Activated gamma-delta T cell (primary cell): ENCODE data around the gene IDI2.

Experiments
- DNase-seq: peaks from one replicate; lab custom pipeline; 2025; lab: John Stamatoyannopoulos, UW

Gene IDI2

GRCh38 chr10:1007583-1007982 is 18.1 kb downstream of the IDI2 start:
- DNase-seq, result no peak

DNA sequence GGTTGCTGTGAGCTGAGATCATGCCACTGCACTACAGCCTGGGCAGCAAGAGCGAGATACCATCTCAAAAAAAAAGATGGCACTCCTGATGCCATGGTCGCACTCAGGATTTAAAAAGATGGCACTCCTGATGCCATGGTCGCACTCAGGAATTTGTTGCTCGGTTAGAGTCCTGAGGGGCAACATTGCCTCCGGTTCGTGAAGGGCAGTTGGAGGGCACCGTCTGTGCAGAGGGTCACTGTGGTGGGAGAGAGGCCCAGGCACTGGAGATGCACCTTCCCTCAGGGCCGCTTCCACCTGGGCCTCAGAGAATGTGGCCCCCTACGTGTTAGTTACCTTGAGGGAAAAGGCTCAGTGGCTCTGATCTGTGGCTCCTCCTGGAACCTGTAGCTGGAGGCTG is 19.1 kb downstream of the IDI2 start:
- DNase-seq, result no peak

- DNase-seq, result no peak
Measured at GRCh38 chr10:1003884-1004670, 21.6 kb downstream of the IDI2 start.

DNA sequence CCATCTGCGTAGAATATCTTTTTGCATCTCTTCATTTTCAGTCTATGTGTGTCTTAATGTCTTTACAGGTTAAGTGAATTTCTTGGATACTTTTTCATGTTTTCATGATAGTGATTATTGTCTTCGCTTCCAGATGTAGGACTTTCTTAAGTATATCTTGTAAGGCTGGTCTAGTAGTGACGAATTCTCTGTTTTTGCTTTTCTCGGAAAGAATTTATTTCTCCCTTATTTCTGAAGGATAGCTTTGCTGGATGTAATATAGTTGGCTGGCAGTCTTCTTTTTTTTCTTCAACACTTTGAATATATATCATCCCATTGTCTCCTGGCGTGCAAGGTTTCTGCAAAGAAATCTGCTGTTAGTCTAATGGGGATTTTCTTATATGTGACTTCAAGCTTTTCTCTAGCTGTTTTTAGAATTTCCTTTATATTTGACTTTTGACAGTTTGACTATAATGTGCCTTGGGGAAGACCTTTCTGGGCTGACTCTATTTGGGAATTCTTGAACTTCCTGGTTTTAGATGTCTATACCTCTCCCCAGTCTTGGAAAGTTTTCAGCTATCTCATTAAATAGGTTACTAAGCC is 23.1 kb downstream of the IDI2 start:
- DNase-seq, result no peak

DNA sequence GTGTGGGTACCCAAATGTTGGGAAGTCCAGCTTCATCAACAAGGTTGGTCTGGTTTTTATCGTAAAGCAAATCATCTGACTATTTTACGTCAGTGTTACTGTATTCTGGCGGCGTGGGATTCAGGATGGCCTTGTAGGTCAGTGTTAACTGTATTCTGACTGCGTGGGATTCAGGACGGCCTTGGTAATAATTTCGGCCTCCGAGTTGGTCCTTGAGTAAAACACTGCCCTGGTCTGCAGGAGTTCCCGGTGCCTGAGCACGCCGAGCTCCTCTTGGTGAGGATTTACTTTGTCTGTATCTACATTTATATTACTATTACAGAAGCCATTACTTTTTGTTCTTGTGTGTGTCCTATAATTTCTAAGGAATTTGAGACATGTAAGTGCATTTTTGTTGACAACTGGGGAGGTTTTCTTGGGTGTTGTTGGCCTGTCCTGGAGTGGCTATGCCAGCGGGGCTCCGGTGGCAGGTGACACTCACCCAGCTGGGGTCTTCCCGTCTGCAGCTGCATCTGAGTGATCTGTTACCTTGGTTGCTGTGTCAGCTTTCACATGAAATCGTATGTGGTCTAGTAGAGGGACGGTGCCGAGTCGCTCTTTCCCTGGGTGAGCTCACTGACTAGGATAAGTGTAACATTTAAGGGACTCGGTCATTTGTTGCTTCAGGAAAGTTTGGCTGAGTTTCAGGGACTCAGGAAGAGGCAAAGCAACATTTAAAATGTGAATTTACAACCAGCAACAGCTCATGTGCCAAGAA is 28.2 kb downstream of the IDI2 start:
- no peak for DNase-seq

GRCh38 chr10:996031-996430 is 29.6 kb downstream of the IDI2 start:
- DNase-seq, result no peak

- DNase-seq, result no peak
Measured at GRCh38 chr10:995559-995926, 30.1 kb downstream of the IDI2 start.

DNA sequence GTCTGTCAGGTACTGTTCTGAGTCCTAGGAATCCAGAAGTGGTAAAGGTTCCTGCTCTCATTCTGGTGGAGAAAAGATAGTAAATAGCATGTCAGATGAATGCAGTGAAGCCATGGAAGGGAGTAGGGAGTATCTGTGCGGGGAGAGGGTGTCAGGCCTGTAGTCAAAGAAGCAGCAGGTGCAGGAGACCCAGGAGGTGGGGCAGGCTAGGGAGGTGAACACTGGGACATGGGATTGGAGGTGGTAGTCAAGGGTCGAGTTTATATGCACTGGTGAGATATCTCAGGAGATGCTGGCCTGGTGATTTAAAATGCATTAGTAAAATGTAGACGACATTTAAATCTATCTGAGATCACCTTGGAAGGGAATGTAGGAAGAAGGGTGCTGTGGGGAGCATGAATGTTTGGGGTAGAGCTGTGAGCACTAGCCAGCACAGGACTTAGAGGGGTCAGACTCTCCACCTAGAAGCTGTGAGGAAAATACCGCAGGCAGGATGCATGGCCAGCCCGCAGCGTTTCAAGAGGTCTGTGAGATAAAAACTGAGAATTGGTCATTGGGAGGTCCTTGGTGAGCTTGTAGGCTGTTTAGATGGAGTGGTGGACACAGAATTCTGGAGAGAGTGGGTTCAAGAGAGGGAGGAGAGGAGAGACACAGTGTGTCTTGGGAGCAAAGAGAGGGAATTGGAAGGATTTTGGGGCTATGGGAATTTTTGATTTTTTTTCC is 30.7 kb downstream of the IDI2 start:
- DNase-seq, result no peak

DNA sequence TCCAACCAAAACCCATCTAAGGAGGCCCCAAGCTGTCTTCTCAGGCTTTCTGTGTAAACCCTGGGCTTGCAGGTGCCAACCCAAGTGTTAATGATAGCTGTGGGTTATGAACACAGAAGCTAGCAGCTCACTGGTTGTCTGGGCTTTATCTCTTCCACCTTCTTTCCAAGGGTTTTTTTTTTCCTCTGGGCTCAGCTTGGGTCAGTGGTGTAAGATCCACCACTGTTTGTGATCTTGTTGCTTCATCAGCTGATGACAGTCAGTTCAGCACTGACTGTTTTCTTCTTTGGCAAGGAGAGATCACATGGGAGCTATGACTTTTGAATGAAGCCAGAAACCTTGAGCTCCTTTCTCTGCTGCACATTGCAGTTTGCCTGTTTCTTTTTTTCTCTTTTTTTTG is 32.8 kb downstream of the IDI2 start:
- DNase-seq, result no peak

DNA sequence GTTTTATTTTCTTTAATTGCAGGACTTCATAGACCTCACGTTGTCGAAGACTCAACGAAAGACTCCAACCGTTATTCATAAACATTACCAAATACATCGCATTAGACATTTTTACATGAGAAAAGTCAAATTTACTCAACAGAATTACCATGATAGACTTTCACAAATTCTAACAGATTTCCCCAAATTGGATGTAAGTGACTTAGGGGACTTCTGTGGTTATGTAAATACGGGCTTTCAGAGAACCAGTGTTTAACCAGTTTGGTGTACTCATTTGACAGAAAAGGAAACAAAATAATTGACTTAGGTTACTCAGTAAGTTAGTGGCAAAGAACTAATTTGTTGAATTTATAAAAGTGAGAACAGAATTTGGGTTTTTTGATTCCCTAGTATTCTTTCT is 33.2 kb downstream of the IDI2 start:
- no peak for DNase-seq

GRCh38 chr10:990808-991207 is 34.9 kb downstream of the IDI2 start:
- DNase-seq, result no peak

GRCh38 chr10:988667-989545 is 36.8 kb downstream of the IDI2 start:
- DNase-seq, result no peak

DNA sequence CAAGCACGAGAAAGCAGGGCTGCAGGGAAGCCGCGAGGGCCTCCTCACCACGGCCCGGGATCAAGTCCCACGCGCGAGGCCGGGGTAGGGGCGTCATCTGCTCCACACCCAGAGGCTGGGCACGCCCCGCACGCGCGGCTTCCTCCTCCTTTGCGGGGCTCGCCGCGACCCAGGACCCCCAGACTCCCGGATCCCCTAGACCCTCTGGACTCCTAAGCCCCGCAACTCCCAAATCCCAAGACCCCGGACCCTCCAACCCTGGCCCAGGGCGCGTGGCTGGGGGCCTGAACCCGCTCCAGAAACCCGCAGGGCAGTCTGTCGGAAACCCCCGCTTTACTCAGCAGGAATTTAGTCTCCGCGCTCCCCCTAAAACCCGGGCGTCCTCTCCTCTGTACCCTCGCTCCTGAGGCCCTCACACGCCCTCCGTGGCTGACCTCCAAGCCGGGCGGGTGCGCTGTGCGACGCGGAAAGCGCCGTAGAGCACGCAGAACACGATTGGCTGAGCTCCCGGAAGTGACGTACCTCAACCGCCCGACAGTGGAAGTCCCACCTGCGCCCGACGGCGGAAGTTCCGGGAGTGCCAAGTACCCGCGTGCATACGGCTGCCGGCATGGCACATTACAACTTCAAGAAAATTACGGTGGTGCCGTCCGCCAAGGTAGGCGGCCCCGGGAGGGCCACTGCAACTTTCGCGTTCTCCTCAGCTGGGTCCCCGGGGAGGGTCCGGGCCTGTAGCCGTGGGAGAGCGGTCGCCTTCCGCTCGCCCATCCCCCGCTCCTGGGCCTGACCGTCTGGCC is 37.6 kb downstream of the IDI2 start, which contains the start of gene GTPBP4:
TSS of gene GTPBP4 (plus strand) at position 565 of the 797 bp plus-strand sequence. CDS start at position 611, 46 bp downstream.
- peak; percentile 82 for DNase-seq

DNA sequence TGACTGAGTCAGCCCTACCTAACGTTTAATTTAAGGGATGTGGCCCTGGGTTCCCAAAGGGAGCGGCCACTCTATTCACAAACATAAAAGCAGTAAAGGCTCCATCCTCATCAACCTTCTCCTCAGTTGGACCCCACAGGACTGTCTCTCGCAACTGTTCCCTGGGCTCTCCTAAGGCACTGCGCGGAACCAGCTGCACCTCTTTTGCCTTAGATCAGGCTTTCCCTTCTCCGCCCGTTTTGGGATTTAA is 38.1 kb downstream of the IDI2 start:
- DNase-seq, result no peak

DNA sequence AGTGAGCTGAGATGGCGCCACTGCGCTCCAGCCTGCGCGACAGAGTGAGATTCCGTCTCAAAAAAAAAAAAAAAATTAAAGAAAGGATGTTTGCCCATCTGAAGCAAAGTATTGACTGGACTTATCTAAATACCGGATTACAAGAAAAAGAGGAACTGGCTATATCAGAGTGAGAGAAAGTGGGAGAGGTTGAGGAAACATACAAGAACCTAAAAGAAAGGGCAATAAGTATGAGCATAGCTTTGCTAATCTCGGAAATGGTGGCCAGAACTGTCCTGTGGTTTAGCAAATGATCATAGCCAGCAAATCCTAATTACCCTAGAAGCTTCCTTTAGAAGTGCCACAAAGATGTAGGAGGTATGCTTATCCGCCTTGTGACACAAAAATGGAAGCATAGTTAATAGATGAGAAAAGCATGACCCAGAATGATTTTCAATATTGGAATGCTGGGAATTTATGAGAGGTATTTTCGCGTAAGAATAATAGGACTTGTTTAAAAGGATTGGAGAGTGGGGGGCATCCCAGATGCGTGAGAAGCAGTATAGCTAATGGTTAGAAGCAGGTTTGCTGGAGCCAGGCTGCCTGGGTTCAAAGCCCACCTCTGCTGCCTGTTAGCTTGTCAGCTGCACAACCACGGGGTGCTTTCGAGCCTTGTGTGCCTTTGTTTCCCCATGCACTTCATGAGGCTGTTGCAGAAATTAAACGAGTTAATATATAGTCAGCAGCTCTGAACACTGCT is 38.6 kb downstream of the IDI2 start:
- DNase-seq, result no peak

DNA sequence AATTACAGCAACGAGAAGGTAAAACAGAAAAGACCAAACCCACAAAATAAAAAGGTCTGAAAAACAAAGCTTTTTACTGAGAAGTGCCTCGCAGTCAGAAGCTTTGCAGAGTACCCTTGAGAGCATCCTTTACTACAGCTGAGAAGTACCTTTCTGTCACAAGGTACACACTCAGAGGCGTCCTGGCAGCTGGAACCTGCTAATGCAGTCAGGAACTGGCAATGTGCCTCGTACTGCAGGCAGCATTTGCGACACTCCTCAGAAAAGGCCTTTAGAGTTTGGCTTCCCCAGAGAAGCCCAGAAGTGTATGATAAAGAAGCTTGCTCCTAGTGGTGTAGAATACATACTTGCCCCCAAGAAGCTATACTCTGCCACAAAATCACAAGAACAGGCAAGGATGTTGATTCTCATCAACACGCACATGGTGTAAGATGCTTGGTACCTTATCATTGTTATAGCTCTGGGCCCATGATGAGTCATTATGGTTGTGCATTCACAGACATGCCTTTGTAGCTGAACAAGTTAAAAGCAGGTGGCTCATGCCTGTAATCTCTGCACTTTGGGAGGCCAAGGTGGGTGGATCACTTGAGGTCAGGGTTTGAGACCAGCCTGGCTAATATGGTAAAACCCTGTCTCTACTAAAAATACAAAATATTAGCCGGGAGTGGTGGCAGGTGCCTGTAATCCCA is 39.4 kb downstream of the IDI2 start:
- no peak for DNase-seq

DNA sequence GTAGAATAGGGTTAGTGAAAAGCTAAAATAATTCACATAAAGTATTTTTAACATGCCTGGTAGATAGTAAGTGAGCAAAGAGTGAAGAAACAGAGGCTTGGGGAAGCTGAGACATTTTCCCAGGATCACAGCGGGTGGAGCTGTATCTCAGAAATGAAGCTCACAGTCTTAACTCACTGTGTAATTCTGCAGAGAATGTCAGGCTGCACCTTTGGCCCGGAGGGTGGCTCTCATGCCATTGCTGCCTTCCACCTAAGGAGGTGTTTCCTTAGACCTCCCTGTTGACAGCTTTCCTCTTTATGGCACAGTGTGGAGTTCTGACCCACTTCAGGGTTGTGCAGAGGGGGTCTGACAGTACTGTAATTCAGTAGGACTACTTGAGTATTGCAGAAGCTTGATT is 40.3 kb downstream of the IDI2 start:
- DNase-seq, result no peak

DNA sequence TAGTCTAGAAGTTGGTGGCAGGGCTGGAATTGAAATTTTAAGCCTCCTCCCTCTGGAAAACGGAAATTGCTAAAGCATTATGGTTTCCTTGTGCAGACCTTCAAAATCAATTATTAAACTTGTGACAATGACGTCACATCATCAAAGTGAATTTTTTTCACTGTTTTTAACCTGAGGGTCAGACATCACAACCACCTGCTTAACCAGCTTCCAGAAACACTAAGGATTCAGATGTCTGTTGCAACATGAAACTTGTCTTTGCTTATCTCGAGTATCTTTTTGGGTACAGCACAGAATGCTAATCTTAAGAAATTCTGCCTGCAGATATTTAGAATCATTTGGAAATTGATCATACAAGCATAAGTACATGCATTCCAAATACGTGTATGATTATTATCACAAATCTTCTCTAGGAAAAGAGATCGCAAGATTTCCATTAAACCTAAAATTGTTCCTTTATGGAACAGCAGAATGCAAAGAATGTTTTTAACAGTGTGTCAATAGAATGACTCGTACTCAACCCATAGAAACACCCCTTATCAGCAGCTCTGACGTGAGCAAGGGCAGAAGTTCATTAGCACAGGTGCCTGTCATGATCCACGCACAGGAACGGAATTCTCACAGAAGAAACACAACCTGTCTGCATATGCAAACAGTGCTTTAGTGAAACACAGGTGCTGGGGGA is 41.5 kb downstream of the IDI2 start:
- no peak for DNase-seq

GRCh38 chr10:983401-983800 is 42.3 kb downstream of the IDI2 start:
- DNase-seq, result no peak
